Choroid plexus epithelial cell (primary cell): ENCODE data around the gene FAM83G.
A peak's percentile ranks its signal among the peaks of the same experiment; 100 is the strongest.

Experiments
- DNase-seq: peaks from one replicate; pipeline ENCODE4 v3.0.0-alpha.2; 2010; ENCODE audit warnings: low read depth
- H3K4me3 ChIP-seq: 2 replicates; pipeline ENCODE4 v1.5.1; 2011; ENCODE audit warnings: low read depth, mild to moderate bottlenecking, control low read depth, low read length, moderate library complexity
- CTCF ChIP-seq: conservative IDR thresholded peaks from 2 replicates; pipeline ENCODE4 v1.5.1; 2011; ENCODE audit warnings: low read depth, mild to moderate bottlenecking, control low read depth, inconsistent platforms, low read length, moderate library complexity

Gene FAM83G

GRCh38 chr17:18950346-18950745 lies 54.2 kb downstream of the FAM83G start:
- no peak overlapping the region for H3K4me3 ChIP-seq
- no peak for TF ChIP-seq CTCF
- no peak for DNase-seq

- no peak for TF ChIP-seq CTCF
- peak; percentile 40 for DNase-seq
Observed at GRCh38 chr17:18949566-18949965, 55.0 kb downstream of the FAM83G start.

GRCh38 chr17:18948476-18949006 lies 56.0 kb downstream of the FAM83G start:
- DNase-seq: no peak
- no peak overlapping the region for H3K4me3 ChIP-seq
- no peak for TF ChIP-seq CTCF

More at GRCh38 chr17:18949566-18949965, 55.0 kb downstream of the FAM83G start:
- H3K4me3 ChIP-seq: no peak overlapping the region

- no peak for DNase-seq
- TF ChIP-seq CTCF: no peak
- no peak overlapping the region for H3K4me3 ChIP-seq
Observed at GRCh38 chr17:18947866-18948265, 56.7 kb downstream of the FAM83G start.

GRCh38 chr17:18946536-18946935 lies 58.0 kb downstream of the FAM83G start:
- no peak for TF ChIP-seq CTCF
- peak; percentile 21 for DNase-seq
- H3K4me3 ChIP-seq: no peak overlapping the region

- no peak for TF ChIP-seq CTCF
- no peak for DNase-seq
- no peak overlapping the region for H3K4me3 ChIP-seq
Observed at GRCh38 chr17:18944646-18945045, 59.9 kb downstream of the FAM83G start.

GRCh38 chr17:18938692-18939023 lies 65.9 kb downstream of the FAM83G start:
- no peak for DNase-seq
- no peak overlapping the region for H3K4me3 ChIP-seq
- no peak for TF ChIP-seq CTCF
